GM21390 (cell line): ENCODE measurements around the gene RAPGEF1.
"Not testable (repeated sequence)": the region's sequence is repeated elsewhere in the genome, so short reads cannot be mapped to it uniquely, and the experiment has no call there.

Experiments
- ATAC-seq: cut with Tn5 transposase; IDR thresholded peaks from one replicate; pipeline ENCODE4 v1.9.1; 2021; ENCODE audit not compliant: unreplicated experiment

RAPGEF1 gene

DNA sequence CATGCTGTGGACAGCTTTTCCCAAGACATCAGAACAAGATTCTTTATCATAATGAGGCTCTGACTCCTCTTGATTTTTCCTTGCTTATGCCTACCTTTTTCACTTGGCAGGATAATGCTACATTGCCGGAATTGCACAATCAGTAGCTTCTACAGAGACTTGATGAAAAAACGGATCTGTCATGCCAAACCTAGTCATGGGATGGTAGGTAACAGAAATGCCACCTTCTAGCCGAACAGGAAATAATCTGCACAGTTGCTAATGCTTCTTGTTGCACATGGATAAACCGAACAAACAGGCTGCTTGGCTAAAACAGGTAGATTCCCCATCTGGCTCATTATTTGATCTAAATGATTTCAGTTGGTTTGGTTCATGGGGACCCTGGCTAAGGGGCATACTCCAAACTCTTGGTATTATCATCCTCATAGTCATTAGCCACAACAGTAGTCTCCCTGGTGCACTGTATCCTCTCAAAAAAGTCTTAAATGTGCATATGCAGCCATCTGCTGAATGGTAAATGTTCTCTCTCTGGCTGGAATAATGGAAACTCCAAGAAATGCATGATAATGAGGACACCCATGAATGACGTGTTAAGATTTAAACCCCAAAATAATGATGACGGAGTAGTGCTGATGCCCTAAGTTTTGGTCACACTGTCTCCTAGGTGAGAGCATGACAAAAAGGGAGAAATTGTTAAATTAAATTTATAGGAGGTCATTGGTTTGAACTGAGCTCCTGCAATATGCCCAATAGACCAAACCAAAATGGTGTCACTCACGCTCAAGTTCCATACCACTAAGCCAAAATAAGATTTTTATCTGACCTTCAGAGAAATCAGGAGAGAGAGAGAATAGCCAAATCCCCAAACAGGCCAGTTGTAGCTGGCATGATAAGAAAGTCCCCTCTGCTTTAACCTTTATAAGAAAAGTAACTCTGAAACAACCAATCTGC lies 47.0 kb downstream of the RAPGEF1 start:
- no peak for ATAC-seq

DNA sequence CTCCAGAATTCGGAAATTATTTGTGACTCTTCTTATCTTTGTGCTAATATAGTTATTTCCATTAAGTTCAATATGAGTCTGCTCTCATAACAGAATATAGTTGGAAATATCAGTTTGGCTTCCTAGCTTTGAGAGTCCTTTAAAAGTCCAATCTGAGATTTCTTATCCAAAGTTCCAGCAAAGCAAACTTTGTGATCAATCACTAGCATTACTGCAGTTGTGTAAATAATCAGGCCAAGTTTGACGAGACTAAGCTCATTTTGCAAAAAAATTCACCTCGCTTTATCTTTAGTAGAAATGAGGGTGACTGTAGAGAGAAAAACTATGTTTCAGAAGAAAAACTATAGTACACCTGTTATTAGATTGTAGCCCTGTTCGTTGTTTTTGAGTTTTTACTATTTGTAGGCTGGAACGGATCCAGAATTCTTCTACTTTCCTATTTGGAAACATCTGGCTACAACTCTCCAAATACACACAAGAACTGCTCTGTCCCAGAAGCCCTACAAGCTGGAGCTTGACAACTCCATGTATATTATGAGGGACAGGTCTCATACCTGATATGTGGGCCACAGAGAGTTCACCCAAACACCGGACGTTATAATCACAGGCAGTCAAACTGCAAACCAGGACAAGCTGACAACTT lies 47.8 kb downstream of the RAPGEF1 start:
- ATAC-seq: no peak

DNA sequence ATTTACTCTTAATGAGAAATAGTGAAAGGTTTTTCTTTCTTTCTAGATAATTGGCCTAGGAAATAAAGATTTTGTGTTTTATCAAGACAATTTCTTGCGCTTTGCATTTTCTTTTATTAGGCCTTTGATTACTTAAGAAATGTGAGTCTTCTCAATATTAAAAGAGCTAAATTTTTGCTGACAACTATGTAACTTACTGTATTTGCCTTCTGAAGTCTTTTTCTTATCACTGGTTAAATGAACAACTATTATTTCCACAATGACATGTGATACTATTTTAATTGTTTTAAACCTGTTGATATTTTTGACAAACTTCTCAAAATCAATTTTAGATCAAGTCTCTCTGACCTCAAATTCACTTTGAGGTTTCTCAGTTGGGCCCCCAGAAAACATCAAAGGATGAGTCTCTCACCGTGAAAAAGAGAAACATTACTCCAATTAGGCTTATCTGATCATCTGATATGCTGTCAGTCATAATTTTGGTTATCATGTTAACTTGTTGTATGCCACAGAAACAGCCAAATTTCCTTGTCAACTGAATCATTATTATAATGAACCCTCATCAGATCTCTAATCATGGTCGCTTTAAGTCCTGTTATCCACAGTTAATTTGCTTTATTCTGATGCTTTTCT lies 48.8 kb downstream of the RAPGEF1 start:
- no peak for ATAC-seq

DNA sequence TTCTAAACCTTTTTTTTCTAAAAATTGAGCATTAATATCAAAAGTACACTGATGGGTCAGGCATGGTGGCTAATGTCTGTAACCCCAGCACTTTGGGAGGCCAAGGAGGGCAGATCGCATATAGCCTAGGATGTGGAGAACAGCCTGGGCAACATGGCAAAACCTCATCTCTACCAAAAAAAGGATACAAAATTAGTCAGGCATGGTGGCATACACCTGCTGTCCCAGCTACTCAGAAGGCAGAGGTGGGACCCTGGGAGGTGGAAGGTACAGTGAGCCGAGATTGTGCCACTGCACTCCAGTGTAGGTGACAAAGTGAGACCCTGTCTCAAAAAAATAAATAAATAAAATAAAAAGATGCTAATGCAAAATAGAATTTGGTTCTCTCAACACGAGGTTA lies 49.4 kb downstream of the RAPGEF1 start:
- no peak for ATAC-seq

DNA sequence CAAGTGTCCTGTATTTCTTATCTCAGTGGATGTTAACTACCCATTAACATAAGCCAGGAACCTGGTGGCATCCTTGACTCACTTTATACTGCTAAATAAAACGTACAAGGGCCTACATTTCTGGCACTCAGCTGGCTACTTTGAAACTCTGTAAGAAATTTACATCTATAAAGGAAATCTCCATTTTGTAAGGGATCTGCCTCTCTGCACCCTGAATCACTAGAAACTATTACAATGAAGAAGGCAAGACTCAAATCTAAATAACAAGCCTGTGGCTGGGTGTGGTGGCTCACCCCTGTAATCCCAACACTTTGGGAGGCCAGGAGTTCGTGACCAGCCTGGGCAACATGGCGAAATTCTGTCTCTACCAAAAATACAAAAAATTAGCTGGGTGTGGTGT lies 51.5 kb downstream of the RAPGEF1 start:
- no peak for ATAC-seq

DNA sequence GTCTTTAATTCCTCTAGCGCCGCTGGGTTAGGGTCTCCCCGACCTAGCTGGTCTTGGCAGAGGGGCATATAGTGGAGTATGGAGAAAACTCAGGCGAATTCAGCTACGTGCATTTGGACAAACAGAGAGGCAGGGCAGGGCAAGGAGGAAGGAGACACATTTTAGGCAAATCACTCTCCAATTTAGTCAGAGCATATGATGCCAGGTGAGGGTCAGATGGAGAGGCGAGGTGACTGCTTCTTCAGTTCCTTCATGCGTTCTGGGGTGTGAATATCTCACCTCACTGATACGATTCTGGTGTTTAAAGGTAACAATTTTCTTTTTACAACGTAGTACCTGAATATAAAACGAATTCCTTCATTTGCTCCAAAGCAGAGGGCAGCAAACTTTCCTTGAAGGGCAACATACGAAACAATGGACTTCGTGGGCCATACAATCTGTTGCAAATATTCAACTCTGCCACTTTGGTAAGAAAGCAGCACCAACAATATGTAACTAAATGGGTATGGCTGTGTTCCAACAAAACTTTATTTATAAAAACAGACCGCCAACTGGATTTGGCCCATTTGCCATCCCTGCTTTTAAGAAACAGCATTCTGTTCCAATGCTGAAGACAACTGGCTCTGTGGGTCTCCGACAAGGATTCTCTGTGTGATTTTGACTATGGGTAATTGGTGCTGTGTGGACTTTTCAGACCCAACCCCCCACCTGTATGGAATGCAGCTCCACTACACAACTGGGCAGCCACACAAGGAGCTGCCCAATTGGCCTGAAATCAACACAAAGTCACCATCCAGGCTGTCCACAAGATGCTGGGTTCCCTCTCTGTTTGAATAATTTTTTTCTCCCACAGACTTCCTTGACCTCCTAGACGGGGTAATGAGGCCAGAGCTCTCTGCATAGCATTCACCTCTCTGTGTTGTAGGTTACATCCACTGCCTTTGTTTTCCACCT lies 53.8 kb downstream of the RAPGEF1 start:
- ATAC-seq: no peak

DNA sequence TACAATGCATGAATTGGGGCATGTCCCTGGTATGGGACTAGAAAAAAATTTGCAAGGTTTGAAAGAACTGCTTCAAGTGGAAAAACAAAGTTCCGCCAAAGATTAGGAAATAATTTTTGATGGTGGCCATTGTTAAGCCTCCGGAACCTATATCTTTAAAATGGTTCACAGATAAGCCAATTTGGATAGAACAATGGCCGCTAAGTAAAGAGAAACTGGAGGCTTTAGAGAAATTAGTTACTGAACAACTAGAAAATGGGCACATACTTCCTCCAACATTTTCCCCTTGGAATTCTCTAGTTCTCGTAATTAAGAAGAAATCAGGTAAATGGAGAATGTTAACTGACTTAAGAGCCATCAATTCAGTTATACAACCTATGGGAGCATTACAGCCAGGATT lies 56.8 kb downstream of the RAPGEF1 start:
- not testable (repeated sequence) for ATAC-seq

DNA sequence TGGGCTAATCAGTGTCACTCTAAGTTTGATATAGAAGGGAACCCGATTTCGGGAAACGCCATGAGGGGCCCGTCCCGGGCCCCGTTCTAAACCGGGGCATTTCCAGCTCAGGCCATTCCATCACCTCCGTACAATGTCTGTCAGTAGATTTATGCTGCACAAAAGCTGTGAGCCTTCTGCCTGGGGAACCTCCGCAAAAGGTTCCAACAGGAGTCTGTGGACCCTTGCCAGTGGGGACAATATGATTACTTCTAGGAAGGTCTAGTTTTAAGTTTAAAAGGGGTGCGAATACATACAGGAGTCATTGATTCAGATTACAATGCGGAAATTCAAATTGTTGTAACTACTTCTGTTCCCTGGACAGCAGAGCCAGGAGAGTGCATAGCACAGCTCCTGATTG lies 57.6 kb downstream of the RAPGEF1 start:
- ATAC-seq: no peak

DNA sequence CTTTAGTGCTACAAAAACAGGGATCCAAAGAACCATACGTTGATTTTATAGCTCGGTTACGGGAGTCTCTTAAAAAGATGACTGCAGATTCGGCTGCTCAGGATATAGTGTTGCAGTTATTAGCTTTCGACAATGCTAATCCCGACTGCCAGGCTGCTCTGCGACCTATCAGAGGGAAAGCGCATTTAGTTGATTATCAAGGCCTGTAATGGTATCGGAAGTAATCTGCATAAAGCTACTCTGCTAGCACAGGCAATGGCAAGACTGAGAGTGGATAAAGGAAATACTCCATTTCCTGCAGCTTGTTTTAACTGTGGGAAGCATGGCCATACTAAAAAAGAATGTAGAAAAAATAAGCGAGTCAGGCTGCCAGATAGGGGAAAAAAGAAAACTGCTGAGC lies 58.0 kb downstream of the RAPGEF1 start:
- not testable (repeated sequence) for ATAC-seq

DNA sequence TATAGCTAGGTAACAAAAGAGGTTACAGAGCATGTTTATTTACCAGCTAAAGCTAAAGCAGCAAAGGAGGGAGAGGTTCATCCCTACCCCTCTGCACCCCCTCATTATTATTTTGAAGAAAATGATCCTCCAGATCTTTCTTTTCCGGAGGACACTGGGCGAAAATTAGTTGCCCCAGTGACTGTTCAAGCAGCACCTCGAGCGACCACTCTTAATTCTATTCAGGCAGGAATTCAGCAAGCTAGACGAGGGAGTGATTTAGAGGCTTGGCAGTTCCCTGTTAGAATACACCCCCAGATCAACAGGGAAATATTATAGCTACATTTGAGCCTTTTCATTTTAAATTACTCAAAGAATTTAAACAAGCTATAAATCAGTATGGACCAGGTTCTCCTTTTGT lies 58.8 kb downstream of the RAPGEF1 start:
- not testable (repeated sequence) for ATAC-seq

DNA sequence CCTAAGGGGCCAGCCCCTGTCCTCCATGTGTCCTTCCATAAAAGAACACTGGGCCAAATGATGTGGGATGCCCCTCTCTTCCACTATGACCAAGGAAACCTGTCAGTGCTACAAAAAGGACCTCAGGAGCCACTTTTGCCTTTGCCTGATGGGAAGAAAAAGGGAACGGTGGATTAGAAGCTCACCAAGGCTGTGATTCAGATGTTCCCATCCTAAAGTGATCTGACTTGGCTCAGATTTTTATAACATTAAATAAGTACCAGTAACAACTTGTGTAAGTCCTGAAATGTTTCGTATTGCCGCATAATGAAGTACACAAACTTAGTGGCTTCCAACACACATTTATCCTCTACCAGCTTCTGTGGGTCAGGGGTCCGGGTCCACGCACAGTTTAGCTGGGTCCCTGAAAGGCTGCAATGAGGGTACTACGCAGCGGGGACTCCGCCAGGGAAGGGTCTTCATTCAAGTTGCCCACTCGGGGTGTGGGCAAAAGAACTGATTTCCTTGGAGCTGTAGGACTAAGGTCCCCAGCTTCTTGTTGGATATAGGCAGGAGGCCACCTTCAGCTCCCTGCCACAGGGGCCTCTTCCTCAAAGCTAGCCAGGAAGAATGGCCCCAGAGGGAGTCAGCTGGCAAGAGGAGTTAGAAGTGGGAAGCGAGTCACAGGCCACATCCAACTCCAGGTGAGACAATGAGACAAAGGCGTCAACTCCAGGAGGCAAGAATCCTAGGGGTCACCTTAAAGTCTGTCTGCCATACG lies 60.4 kb downstream of the RAPGEF1 start:
- ATAC-seq: no peak

DNA sequence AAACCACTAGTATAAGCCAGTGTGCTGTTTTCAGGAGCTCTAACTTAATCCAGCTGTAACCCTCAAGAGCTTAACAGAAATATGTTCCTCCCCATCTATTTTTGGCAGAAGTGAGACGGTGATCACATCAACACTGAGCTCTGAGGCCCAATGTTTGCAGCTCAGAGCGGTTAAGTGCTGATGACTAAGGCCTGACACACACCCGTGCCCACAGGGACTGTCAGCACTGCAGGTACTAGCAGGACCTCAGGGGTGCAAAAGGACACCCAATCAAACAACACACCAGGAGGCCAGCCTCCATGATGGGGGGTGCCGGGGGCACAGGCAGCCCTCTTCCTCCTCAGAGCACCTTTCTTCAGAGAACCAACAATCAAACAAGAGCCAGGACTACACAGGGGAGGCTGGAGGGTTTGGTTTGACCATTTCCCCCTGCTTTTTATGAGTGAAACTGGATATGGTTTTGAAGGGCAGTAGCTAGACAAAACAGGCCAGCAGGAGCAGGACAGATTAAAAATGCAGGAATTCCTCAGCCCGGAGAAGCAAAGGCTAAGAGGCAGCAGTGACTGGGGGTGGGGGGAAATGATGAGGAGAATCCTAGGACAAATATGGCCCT lies 61.3 kb downstream of the RAPGEF1 start:
- ATAC-seq: peak; percentile 68

DNA sequence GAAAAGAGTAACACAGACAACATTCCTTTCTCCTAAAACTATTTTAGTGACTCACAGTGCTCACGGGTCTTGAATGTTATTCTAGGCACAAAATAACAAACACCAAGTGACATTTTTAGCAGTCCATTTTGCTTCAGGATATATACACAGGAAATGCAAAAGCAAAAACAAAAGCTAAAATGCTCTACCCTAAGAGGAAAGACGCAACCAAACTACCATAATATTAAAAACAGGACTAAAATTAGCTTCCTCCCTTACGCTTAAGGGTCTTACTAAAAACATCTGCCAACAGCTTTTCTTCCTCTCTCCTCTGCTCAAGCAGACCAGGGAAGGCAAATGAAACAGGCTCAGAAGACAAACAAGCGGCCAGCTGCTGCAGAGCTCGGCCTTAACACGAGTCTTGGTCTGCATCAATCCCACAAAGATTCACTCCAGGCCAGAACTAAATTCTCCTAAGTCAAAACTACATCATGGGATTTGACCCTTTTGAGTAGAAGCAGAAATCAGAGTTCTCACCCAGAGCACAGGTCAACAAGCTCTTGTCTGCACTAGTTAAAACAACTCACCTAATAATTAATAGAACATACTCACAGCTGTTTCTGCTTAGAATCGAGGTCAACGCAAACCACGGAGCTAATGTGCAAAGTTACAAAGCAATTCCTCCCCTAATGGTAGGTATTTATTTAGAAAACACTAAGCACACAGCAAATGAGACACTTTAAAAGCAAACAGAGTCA lies 62.3 kb downstream of the RAPGEF1 start:
- peak; percentile 33 for ATAC-seq

DNA sequence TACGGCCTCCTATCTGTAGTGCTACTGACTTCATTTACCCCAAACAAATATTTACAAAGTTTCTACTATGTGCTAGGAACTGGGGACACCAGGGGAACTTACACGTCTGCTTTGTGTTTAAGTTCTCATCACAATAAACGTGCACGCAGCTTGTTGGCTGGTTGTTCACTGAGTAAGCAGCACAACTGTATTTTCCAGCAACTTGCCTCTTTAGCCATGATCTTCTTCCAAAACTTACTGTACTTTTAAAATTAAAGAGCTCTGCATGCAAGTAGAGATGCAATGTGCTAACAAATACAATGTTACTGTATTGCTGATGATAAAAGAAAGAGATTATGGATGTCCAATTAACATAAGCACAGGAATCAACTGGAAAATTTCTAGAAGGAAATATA lies 62.8 kb downstream of the RAPGEF1 start:
- no peak for ATAC-seq

DNA sequence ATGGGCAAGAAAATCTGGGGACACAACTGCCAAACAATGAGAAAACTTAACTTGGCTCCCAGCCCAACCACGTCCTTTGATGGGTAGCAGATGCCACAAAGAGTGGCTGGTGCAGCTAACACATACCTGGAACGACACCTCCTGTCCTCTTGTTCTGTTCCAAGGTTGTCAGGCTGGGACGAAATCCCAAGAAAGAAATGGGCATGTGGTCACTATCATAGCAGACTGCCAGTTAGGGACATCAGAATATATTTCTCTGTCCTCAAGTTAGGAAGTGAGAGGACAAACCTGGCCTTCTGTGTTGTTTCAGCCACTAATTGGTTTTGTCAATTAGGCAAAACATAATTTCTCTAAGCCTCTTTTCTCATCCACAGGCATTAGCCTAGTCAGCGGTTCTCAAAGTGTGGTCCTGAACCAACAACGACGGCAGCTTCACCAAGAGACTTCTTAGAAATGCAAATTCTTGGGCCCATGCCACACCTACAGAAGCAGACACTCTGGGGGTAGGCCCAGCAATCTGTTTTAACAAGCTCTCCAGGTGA lies 63.4 kb downstream of the RAPGEF1 start:
- ATAC-seq: peak; percentile 37

DNA sequence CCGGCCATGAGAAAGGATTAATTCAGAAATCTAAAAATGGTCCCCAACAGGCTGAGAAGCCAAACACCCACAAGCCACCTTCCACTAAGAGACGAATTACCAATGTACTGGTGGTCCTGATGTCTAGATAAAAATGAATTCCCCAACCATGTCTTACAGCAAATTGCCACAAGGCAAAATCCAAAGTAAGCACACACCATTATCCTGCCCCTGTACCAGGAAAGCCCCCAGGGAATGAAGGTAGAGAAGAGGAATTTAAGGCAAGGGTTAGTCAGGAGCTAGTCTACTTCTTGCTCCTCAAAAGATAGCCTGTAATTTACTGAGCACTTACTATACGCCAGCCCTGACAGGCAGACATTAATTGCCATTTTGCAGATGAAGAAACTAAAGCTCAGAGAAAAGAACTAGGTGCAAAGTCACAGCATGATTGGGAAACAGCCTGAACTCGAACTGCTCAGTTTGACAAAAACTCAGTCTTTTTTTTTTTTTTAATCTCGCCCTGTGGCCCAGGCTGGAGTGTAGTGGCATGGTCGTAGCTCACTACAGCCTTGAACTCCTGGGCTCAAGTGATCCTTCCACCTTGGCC lies 64.3 kb downstream of the RAPGEF1 start:
- ATAC-seq: no peak

DNA sequence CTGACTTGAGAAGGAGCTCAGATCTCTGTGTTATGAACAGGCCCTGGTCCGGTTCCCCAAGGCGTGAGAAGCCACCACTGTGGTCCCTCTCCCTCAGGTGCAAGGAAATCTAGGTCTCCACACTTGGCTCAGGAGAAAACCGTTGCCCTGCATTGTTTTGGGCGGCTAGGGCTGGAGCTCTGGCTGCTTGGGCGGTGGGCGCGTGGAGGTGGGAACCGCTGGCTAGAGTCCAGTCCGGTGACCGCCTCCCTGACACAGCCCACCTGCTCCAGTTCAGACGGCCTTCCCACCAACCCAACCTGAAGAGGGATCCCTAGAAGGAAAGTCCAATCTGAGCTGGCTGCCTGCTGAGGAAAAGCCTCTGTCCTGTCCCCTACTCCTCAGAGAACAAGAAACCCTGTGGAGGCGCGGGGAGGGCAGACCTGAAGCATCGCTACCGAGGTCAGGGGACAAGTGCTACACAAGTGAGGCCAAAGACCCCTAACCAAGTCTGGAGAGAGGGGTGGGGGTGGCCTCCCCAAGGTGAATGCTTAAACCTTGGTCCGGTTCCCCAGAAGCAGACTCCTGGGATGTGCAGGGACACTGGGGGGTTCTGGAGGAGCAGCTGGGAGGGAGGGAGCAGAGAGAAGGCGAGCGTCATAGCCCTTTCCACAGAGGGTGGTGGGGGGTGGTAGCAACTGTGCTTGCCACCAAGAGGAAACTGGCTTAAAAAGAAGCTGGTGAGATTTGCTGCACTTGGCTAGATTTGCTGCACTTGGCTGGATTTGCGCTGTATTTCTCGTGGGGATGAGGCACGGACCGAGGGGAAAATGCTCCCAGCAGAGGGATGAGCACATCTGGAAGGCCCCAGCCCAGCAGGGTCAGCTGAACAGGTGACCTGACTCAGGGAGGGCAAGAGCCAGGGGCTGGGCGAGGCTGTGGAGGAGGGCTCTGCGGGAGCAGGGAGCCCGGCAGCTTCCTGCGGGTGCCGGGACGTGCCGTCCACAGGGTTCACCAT lies 65.2 kb downstream of the RAPGEF1 start:
- ATAC-seq: no peak
